Fibroblast of gingiva (primary cell): ENCODE measurements around the gene NTF4.
A peak's percentile ranks its signal among the peaks of the same experiment; 100 is the strongest.

Experiments
- DNase-seq: peaks from one replicate; pipeline ENCODE4 v3.0.0-alpha.2; 2011; ENCODE audit warnings: low read depth

Gene NTF4

GRCh38 chr19:49091391-49092038 lies 26.9 kb upstream of the NTF4 start:
- DNase-seq: no peak

DNA sequence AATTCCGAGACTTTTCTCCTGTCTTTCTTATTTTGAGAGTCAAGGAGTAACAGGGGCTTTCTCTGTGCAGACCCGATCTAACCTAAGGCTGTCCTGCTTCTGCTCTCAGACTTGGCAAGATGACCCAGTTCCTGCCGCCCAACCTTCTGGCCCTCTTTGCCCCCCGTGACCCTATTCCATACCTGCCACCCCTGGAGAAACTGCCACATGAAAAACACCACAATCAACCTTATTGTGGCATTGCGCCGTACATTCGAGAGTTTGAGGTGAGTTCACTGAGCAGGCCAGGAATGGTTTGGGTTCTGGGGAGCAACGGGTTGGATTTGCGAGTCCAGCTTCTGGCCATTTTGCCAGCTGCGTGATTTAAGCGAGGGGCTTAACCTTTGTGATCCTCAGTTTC lies 21.7 kb upstream of the NTF4 start:
- DNase-seq: no peak

GRCh38 chr19:49085868-49086232 lies 21.2 kb upstream of the NTF4 start:
- no peak for DNase-seq

DNA sequence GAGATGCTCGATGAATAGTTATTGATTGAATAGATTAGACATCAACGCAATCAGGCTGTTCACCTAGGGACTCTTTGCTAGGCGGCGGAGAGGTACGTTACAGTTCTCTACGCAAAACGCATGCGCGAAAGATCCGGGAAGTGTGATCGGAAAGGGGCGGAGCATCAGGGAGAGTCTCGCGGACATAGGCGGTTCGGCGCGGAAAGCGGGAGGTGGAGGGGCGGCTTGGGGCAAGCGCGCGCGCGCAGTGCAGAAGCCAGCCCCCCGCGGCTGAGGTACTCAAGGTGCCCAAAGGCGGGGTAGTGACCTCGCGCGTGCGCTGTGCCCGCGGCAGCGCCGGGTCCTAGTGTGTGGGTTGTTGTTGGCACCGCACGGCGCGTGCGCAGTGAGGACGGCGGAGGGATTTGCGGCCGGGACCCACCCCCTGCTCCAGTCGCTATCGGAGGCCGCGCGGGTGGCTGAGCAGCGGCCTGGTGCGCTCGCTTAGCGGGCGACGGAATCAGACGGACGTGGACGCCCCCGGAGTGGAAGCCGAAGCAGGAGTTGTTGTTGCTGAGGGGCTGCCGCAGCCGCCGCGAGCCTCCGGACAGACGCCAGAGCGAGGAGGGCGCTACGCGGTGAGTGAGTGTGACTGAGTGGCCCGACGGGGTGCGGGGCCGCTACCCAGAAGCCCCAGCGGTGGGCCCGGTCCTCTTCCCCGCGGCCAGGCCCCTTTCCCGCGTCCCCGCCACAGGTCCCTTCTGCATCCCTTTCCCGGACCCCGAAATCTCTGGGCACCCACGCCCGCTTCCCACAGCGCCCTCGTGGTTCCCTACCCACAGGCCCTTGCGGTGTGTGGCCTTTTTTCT lies 20.6 kb upstream of the NTF4 start, which contains the start of gene SNRNP70:
TSS of gene SNRNP70 (plus strand) at position 432 of the 848 bp plus-strand sequence. CDS start 964 bp downstream, outside the sequence.
- DNase-seq: peak; percentile 100

- no peak for DNase-seq
Observed at GRCh38 chr19:49084206-49085019, 19.8 kb upstream of the NTF4 start.

DNA sequence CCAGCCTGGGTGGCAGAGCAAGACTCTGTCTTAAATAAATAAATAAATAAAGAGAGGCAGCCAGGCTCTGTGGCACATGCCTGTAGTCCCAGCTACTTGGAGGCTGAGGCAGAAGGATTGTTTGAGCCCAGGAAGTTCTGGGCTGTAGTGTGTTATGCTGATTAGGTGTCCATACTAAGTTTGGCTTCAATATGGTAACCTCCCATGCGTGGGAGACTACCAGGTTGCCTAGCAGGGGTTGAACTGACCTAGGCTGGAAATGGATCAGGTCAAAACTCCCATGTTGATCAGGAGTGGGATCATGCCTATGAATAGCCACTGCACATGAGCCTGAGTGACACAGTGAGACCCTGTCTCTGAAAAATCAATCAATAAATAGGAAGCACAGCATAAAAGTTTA lies 16.7 kb upstream of the NTF4 start:
- DNase-seq: no peak

- no peak for DNase-seq
Observed at GRCh38 chr19:49080392-49080791, 15.8 kb upstream of the NTF4 start.

DNA sequence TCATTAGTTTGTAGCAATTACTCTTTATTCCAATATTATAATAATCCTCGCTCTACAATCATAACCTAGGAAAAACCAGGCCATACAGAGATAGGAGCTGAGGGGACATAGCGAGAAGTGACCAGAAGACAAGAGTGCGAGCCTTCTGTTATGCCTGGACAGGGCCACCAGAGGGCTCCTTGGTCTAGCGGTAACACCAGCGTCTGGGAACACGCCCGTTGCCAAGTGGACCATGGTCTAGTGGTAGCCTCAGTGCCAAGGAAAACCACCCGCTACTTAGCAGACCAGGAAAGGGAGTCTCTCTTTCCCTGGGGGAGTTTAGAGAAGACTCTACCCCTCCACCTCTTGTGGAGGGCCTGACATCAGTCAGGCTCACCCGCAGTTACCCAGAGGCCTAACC lies 10.3 kb upstream of the NTF4 start:
- DNase-seq: peak; percentile 59

- DNase-seq: no peak
Observed at GRCh38 chr19:49073514-49074378, 9.1 kb upstream of the NTF4 start.

GRCh38 chr19:49071860-49072547 lies 7.4 kb upstream of the NTF4 start:
- no peak for DNase-seq

GRCh38 chr19:49070416-49070815 lies 5.8 kb upstream of the NTF4 start:
- no peak for DNase-seq

- no peak for DNase-seq
Observed at GRCh38 chr19:49069026-49069425, 4.4 kb upstream of the NTF4 start.

GRCh38 chr19:49067554-49067953 lies 2.9 kb upstream of the NTF4 start:
- no peak for DNase-seq

DNA sequence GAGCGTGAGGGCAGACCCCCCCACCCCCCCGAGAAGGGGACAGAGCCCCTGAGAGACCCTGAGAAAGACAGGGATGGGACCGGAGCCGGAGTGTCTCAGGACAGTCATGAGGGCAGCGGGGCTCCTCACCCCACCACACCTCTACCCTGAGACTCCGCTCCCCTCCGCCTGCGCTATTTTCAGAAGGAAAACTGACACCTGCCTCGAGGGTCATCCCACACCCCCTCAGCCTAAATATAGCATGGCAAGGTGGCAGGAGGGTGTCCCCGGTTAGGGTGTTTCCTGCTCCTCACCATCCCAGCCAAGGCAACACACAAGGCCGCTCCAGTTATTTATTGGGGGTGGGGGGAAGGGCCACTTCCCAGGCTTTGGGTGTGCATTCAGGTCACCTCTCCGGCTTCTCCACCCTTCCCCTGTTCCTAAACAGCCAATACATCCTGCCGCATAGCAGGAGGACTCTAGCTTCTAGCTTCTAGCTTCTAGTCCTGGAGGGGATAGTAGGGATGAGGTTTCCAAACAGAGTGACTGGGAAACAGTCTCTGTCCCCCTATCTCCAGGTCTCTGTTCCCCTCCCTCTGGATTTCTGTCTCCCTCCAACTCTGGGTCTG lies 1.4 kb upstream of the NTF4 start:
- no peak for DNase-seq

GRCh38 chr19:49064029-49064629 lies 489 bp downstream of the NTF4 start:
- DNase-seq: no peak

DNA sequence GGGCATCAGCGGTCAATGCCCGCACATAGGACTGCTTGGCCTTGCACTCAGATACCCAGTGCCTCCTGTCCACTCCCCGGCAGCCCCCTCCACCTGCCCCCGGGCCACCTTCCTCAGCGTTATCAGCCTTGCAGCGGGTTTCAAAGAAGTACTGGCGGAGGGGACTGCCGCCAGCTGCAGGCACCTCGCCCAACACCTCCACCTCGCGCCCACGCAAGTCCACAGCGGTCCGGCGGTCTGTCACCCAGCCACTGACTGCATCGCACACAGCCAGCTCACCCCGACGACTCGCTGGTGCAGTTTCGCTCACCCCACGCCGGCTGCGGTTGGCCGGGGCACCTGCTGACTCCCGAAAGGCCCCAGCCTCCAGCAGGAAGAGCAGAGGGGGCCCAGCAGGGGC lies 3.2 kb downstream of the NTF4 start:
- DNase-seq: no peak

- no peak for DNase-seq
Observed at GRCh38 chr19:49061000-49061399, 3.6 kb downstream of the NTF4 start.

GRCh38 chr19:49059053-49059452 lies 5.6 kb downstream of the NTF4 start:
- no peak for DNase-seq

DNA sequence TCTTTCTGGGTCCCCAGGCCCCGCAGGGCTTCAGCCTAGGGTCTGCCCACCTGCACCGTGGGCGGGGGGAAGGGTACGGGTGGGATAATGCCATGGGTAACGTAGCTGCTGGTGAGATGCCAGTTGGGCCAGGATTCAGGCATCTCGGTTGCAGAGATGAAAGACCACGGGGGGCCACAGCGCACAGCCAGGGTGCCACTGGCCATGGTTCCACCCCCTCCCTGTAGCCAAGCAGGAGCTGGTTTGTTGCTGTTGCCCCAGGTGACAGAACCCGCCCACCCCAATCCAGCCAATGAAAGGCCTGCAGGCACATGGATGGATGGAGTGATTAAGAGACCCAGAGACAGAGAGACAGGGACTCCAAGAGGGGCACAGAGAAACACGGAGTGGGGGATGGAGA lies 6.1 kb downstream of the NTF4 start:
- no peak for DNase-seq

DNA sequence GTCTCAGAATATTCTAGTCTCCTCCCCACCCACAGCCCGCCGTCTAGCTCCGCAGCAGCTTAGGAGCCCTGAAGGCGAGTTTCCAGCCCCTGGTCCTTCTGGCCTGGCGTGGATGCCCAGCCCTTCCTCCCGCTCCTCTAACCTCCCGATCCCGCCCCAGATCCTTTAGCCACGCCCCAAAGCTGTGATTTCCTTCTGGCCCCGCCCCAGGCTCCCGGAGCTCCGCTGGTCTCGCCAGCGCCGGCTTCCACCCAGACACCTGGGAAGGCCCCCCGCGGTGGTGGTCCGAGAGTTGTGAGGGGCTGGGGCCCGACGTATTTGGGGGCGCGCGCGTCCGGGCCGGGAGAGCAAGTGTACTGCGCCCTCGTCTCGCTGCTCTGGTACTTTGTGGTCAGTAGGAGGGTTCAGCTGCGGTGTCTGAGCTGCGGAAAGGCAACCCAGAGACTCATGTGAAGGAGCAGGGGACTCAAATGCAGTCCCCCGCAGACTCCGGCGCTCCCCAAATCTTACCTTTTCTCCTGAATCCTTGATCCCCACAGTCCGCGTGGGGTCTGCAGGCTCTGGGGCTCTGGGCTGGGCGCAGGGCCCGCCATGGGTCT lies 6.9 kb downstream of the NTF4 start, which contains the start of gene CGB7:
TSS of gene CGB7 (minus strand) at position 114 of the 599 bp plus-strand sequence. CDS start 2,374 bp downstream, outside the sequence.
- peak; percentile 17 for DNase-seq
